Stimulated activated CD8-positive, alpha-beta memory T cell treated with anti-CD3 and anti-CD28 coated beads, Interleukin-7, amount 100 ng/mL, for 1 hour (primary cell): ENCODE results near the gene SLCO2B1.

Experiments used
- DNase-seq, 2 donors: peaks; one replicate each; pipeline ENCODE4 v3.0.0-alpha.2; 2020; ENCODE audit warnings: low read depth in 2 of 2

SLCO2B1 gene

GRCh38 chr11:75219869-75220268 is 69.0 kb downstream of the SLCO2B1 start:
- DNase-seq, result no peak

- DNase-seq, result no peak
Measured at GRCh38 chr11:75223954-75224643, 73.2 kb downstream of the SLCO2B1 start.

GRCh38 chr11:75225794-75226193 is 74.9 kb downstream of the SLCO2B1 start:
- DNase-seq, result no peak

GRCh38 chr11:75229466-75229865 is 78.6 kb downstream of the SLCO2B1 start:
- no peak for DNase-seq

- DNase-seq, result no peak
Measured at GRCh38 chr11:75230621-75231020, 79.7 kb downstream of the SLCO2B1 start.

- DNase-seq, result no peak
Measured at GRCh38 chr11:75233754-75234172, 82.9 kb downstream of the SLCO2B1 start.

GRCh38 chr11:75236062-75236461 is 85.2 kb downstream of the SLCO2B1 start:
- DNase-seq, result no peak

GRCh38 chr11:75237050-75237449 is 86.1 kb downstream of the SLCO2B1 start:
- no peak for DNase-seq

- DNase-seq, result no peak
Measured at GRCh38 chr11:75238595-75239440, 87.9 kb downstream of the SLCO2B1 start.

- no peak for DNase-seq
Measured at GRCh38 chr11:75239531-75240290, 88.8 kb downstream of the SLCO2B1 start.

- DNase-seq, result no peak
Measured at GRCh38 chr11:75240311-75241035, 89.6 kb downstream of the SLCO2B1 start, which contains the start of gene TPBGL. Gene TPBGL (plus strand): TSS chr11:75240774. CDS start chr11:75241050, 276 bp downstream.

GRCh38 chr11:75241036-75241905 is 90.4 kb downstream of the SLCO2B1 start:
- DNase-seq, result peak; percentile 75 to 78

- DNase-seq, result no peak
Measured at GRCh38 chr11:75241906-75242644, 91.2 kb downstream of the SLCO2B1 start.

- DNase-seq, result no peak
Measured at GRCh38 chr11:75242722-75243600, 92.1 kb downstream of the SLCO2B1 start.

- no peak for DNase-seq
Measured at GRCh38 chr11:75244052-75244814, 93.3 kb downstream of the SLCO2B1 start.

GRCh38 chr11:75245356-75246005 is 94.6 kb downstream of the SLCO2B1 start:
- DNase-seq, result no peak

GRCh38 chr11:75246006-75246670 is 95.2 kb downstream of the SLCO2B1 start:
- DNase-seq, result no peak
